HG03045 (cell line): ENCODE results near the gene ZPBP2.
"Not testable (repeated sequence)": the region's sequence is repeated elsewhere in the genome, so short reads cannot be mapped to it uniquely, and the experiment has no call there.

ENCODE experiments used
- ATAC-seq: cut with Tn5 transposase; IDR thresholded peaks from one replicate; pipeline ENCODE4 v1.9.1; 2021; ENCODE audit warnings: mild to moderate bottlenecking, moderate library complexity; ENCODE audit not compliant: unreplicated experiment

The ZPBP2 gene

GRCh38 chr17:39854909-39855308, 13.1 kb upstream of the ZPBP2 start:
- ATAC-seq: no peak

- not testable (repeated sequence) for ATAC-seq
These were observed 11.9 kb upstream of the ZPBP2 start for GRCh38 chr17:39855911-39856649.

- ATAC-seq: no peak
These were observed 6.8 kb upstream of the ZPBP2 start for GRCh38 chr17:39861235-39861634.

- ATAC-seq: no peak
These were observed 4.6 kb upstream of the ZPBP2 start for GRCh38 chr17:39863244-39863917.

GRCh38 chr17:39863918-39864746, 3.9 kb upstream of the ZPBP2 start, which contains the start of gene IKZF3:
Gene IKZF3 (minus strand): TSS chr17:39864312. CDS start chr17:39864126, 186 bp downstream.
- ATAC-seq: peak; percentile 46

- no peak for ATAC-seq
These were observed 1.8 kb upstream of the ZPBP2 start for GRCh38 chr17:39866013-39866730.

GRCh38 chr17:39867084-39867879, 720 bp upstream of the ZPBP2 start:
- peak; percentile 43 for ATAC-seq

- no peak for ATAC-seq
These were observed 546 bp downstream of the ZPBP2 start for GRCh38 chr17:39868554-39868942.

GRCh38 chr17:39870776-39871175, 2.8 kb downstream of the ZPBP2 start:
- no peak for ATAC-seq

- no peak for ATAC-seq
These were observed 3.8 kb downstream of the ZPBP2 start for GRCh38 chr17:39871801-39872200.

- no peak for ATAC-seq
These were observed 4.7 kb downstream of the ZPBP2 start for GRCh38 chr17:39872751-39873150.

GRCh38 chr17:39886102-39886501, 18.1 kb downstream of the ZPBP2 start:
- not testable (repeated sequence) for ATAC-seq

- ATAC-seq: no peak
These were observed 19.1 kb downstream of the ZPBP2 start for GRCh38 chr17:39887078-39887477.

GRCh38 chr17:39889200-39889599, 21.2 kb downstream of the ZPBP2 start:
- ATAC-seq: no peak

- no peak for ATAC-seq
These were observed 26.8 kb downstream of the ZPBP2 start for GRCh38 chr17:39894681-39895376.

GRCh38 chr17:39898088-39898487, 30.1 kb downstream of the ZPBP2 start:
- no peak for ATAC-seq

- ATAC-seq: no peak
These were observed 31.2 kb downstream of the ZPBP2 start for GRCh38 chr17:39899215-39899614.

- not testable (repeated sequence) for ATAC-seq
These were observed 34.0 kb downstream of the ZPBP2 start for GRCh38 chr17:39902027-39902426.

- no peak for ATAC-seq
These were observed 35.3 kb downstream of the ZPBP2 start for GRCh38 chr17:39903158-39903884.
